Stimulated activated effector memory CD8-positive, alpha-beta T cell treated with anti-CD3 and anti-CD28 coated beads, Interleukin-12 subunit alpha, Interleukin-12 subunit beta, amount 100 ng/mL, for 72 hours (primary cell): ENCODE results near the gene UGT1A1.

ENCODE experiments used
- ATAC-seq: fragments of 150-1000 bp; cut with Tn5 transposase; 2 replicates; pipeline ENCODE4 v1.10.0; 2021
- DNase-seq, 2 donors: peaks; one replicate each; pipeline ENCODE4 v3.0.0; 2021 to 2022; ENCODE audit warnings: low spot score in 2 of 2
- H3K27ac Mint-ChIP-seq: one replicate; pipeline ENCODE4 v1.8.0; 2022; ENCODE audit warnings: mild to moderate bottlenecking, mixed read lengths
- H3K36me3 Mint-ChIP-seq: one replicate; pipeline ENCODE4 v1.8.0; 2022; ENCODE audit warnings: mild to moderate bottlenecking, mixed read lengths
- H3K4me1 Mint-ChIP-seq: one replicate; pipeline ENCODE4 v1.8.0; 2022; ENCODE audit warnings: mixed read lengths
- H3K4me3 Mint-ChIP-seq: one replicate; pipeline ENCODE4 v1.8.0; 2022; ENCODE audit warnings: mild to moderate bottlenecking, mixed read lengths
- H3K9me3 Mint-ChIP-seq: one replicate; pipeline ENCODE4 v1.8.0; 2022; ENCODE audit warnings: mixed read lengths

Gene UGT1A1

GRCh38 chr2:233816334-233816733 is 56.3 kb downstream of the UGT1A1 start:
- H3K36me3 Mint-ChIP-seq = no peaks in the 10 kb centered on the region
- H3K9me3 Mint-ChIP-seq = no peaks in the 10 kb centered on the region
- DNase-seq (no peak), ATAC-seq (no peak)
- no peak overlapping the region for H3K4me3 Mint-ChIP-seq
- H3K4me1 Mint-ChIP-seq = peaks cover 4% of the 10 kb centered on the region
- H3K27ac Mint-ChIP-seq = no peak overlapping the region

- Mint-ChIP-seq H3K27ac (no peak overlapping the region), H3K4me3 (no peak overlapping the region)
These were observed 56.7 kb downstream of the UGT1A1 start for GRCh38 chr2:233816771-233817170.

GRCh38 chr2:233817361-233817911 is 57.4 kb downstream of the UGT1A1 start:
- H3K9me3 Mint-ChIP-seq = no peaks in the 10 kb centered on the region
- ATAC-seq = no peak
- no peak overlapping the region for H3K27ac Mint-ChIP-seq
- H3K4me1 Mint-ChIP-seq = peaks cover 4% of the 10 kb centered on the region
- no peak overlapping the region for H3K4me3 Mint-ChIP-seq
- H3K36me3 Mint-ChIP-seq = no peaks in the 10 kb centered on the region
- DNase-seq = no peak

More at GRCh38 chr2:233816771-233817170, 56.7 kb downstream of the UGT1A1 start:
- peaks cover 4% of the 10 kb centered on the region for H3K4me1 Mint-ChIP-seq
- ATAC-seq (no peak), DNase-seq (no peak)
- H3K36me3 Mint-ChIP-seq = no peaks in the 10 kb centered on the region
- no peaks in the 10 kb centered on the region for H3K9me3 Mint-ChIP-seq

GRCh38 chr2:233817995-233818638 is 58.0 kb downstream of the UGT1A1 start:
- no peak overlapping the region for H3K27ac Mint-ChIP-seq
- no peak overlapping the region for H3K4me3 Mint-ChIP-seq
- no peaks in the 10 kb centered on the region for H3K36me3 Mint-ChIP-seq

GRCh38 chr2:233818639-233819621 is 58.9 kb downstream of the UGT1A1 start:
- ATAC-seq (no peak), DNase-seq (no peak)
- Mint-ChIP-seq H3K27ac (no peak overlapping the region), H3K9me3 (no peaks in the 10 kb centered on the region), H3K36me3 (no peaks in the 10 kb centered on the region), H3K4me1 (peaks cover 4% of the 10 kb centered on the region), H3K4me3 (no peak overlapping the region)

More at GRCh38 chr2:233817995-233818638, 58.0 kb downstream of the UGT1A1 start:
- ATAC-seq (no peak), DNase-seq (no peak)
- H3K4me1 Mint-ChIP-seq = peaks cover 4% of the 10 kb centered on the region
- no peaks in the 10 kb centered on the region for H3K9me3 Mint-ChIP-seq

GRCh38 chr2:233819884-233820773 is 60.1 kb downstream of the UGT1A1 start:
- H3K27ac Mint-ChIP-seq = no peak overlapping the region
- no peaks in the 10 kb centered on the region for H3K36me3 Mint-ChIP-seq
- H3K4me3 Mint-ChIP-seq = no peak overlapping the region
- H3K4me1 Mint-ChIP-seq = peaks cover 4% of the 10 kb centered on the region
- DNase-seq (no peak), ATAC-seq (peak; percentile 17)
- no peaks in the 10 kb centered on the region for H3K9me3 Mint-ChIP-seq

- H3K9me3 Mint-ChIP-seq = no peaks in the 10 kb centered on the region
- ATAC-seq = no peak
- no peak overlapping the region for H3K4me3 Mint-ChIP-seq
- H3K4me1 Mint-ChIP-seq = peaks cover 4% of the 10 kb centered on the region
- no peaks in the 10 kb centered on the region for H3K36me3 Mint-ChIP-seq
- DNase-seq = no peak
- no peak overlapping the region for H3K27ac Mint-ChIP-seq
These were observed 60.7 kb downstream of the UGT1A1 start for GRCh38 chr2:233820774-233821105.

- no peak overlapping the region for H3K27ac Mint-ChIP-seq
- peaks cover 4% of the 10 kb centered on the region for H3K4me1 Mint-ChIP-seq
- no peaks in the 10 kb centered on the region for H3K9me3 Mint-ChIP-seq
- H3K4me3 Mint-ChIP-seq = no peak overlapping the region
- no peaks in the 10 kb centered on the region for H3K36me3 Mint-ChIP-seq
- no peak for ATAC-seq
- DNase-seq = no peak
These were observed 61.1 kb downstream of the UGT1A1 start for GRCh38 chr2:233821196-233821595.

- ATAC-seq (no peak), DNase-seq (no peak)
- H3K4me1 Mint-ChIP-seq = peaks cover 4% of the 10 kb centered on the region
- H3K27ac Mint-ChIP-seq = no peak overlapping the region
- H3K36me3 Mint-ChIP-seq = no peaks in the 10 kb centered on the region
- H3K9me3 Mint-ChIP-seq = no peaks in the 10 kb centered on the region
- no peak overlapping the region for H3K4me3 Mint-ChIP-seq
These were observed 61.6 kb downstream of the UGT1A1 start for GRCh38 chr2:233821709-233822100.

GRCh38 chr2:233822101-233822771 is 62.2 kb downstream of the UGT1A1 start:
- Mint-ChIP-seq H3K36me3 (no peaks in the 10 kb centered on the region), H3K9me3 (no peaks in the 10 kb centered on the region), H3K4me1 (peaks cover 4% of the 10 kb centered on the region), H3K4me3 (no peak overlapping the region), H3K27ac (no peak overlapping the region)
- no peak for ATAC-seq
- DNase-seq = no peak
